Prostate gland (tissue), 2 donors: ENCODE measurements around the gene WWP2.
"Not testable (repeated sequence)": the region's sequence is repeated elsewhere in the genome, so short reads cannot be mapped to it uniquely, and the experiment has no call there.

ENCODE experiments used
- CTCF ChIP-seq, 4 experiments: fragments of 200-600 bp in 2 of 4; fragments of 450-650 bp in 2 of 4; sonication (generic) in 2 of 4; IDR thresholded peaks; 1 replicate in 3 of 4; 2 replicates in 1 of 4; pipeline ENCODE4 v1.5.1; 2016 to 2019; ENCODE audit warnings: antibody characterized with exemption in 4 of 4, mild to moderate bottlenecking in 2 of 4, moderate library complexity in 2 of 4
- POLR2A ChIP-seq: fragments of 450-650 bp; IDR thresholded peaks from one replicate; pipeline ENCODE4 v1.6.1; 2016; ENCODE audit warnings: antibody characterized with exemption, mild to moderate bottlenecking

GRCh38 chr16:69791391-69791847 is 29.3 kb downstream of the WWP2 start:
- not testable (repeated sequence) for TF ChIP-seq CTCF (IDR thresholded peaks at IDR 0.05); POLR2A
